Neural cell (in vitro differentiated cells): ENCODE data around the gene PAK3. TPM values are rescaled to one million over a fixed set of nuclear protein-coding genes. Genes with fewer than 3 reads are reported as not detected.

Source experiments
- H2AFZ ChIP-seq: fragments of 200-600, 300-800 bp; sonication (generic), shearing (Covaris generic); 2 replicates; pipeline ENCODE4 v1.6.0; 2014; ENCODE audit warnings: low read depth, mild to moderate bottlenecking, antibody characterized with exemption, low read length, moderate library complexity
- H3F3A ChIP-seq: fragments of 200-600 bp; shearing (Covaris generic); 2 replicates; pipeline ENCODE4 v1.6.1; 2016; ENCODE audit warnings: mild to moderate bottlenecking, moderate library complexity, mixed read lengths, antibody characterized with exemption, low read length; ENCODE audit not compliant: insufficient read depth, poor library complexity, severe bottlenecking
- H3K27ac ChIP-seq: fragments of 200-600, 300-800 bp; sonication (generic), shearing (Covaris generic); 2 replicates; pipeline ENCODE4 v1.5.1; 2014; ENCODE audit warnings: mild to moderate bottlenecking, low read length, moderate library complexity
- H3K27me3 ChIP-seq: fragments of 300-800, 200-600 bp; sonication (generic), shearing (Covaris generic); 2 replicates; pipeline ENCODE4 v1.6.0; 2014; ENCODE audit warnings: mild to moderate bottlenecking, low read depth, low read length, moderate library complexity; ENCODE audit not compliant: insufficient read depth
- H3K36me3 ChIP-seq: fragments of 300-800, 200-600 bp; sonication (generic), shearing (Covaris generic); 2 replicates; pipeline ENCODE4 v1.5.1; 2014; ENCODE audit warnings: mild to moderate bottlenecking, antibody characterized with exemption, low read length, moderate library complexity; ENCODE audit not compliant: insufficient read depth
- H3K4me2 ChIP-seq: fragments of 300-800, 200-600 bp; sonication (generic), shearing (Covaris generic); 2 replicates; pipeline ENCODE4 v1.6.0; 2014; ENCODE audit warnings: mild to moderate bottlenecking, low read length
- H3K4me3 ChIP-seq: fragments of 300-800, 200-600 bp; sonication (generic), shearing (Covaris generic); 2 replicates; pipeline ENCODE4 v1.5.1; 2014; ENCODE audit warnings: mild to moderate bottlenecking, low read length, moderate library complexity
- H3K79me2 ChIP-seq: fragments of 200-600 bp; shearing (Covaris generic); replicated peaks from 2 replicates; pipeline ENCODE4 v1.6.0; 2014; ENCODE audit warnings: mild to moderate bottlenecking, low read length, moderate library complexity; ENCODE audit not compliant: insufficient read depth
- H3K9ac ChIP-seq: fragments of 300-800, 200-600 bp; sonication (generic), shearing (Covaris generic); 2 replicates; pipeline ENCODE4 v1.6.1; 2016; ENCODE audit warnings: mild to moderate bottlenecking, low read length, mixed read lengths
- H3K9me2 ChIP-seq: fragments of 200-600 bp; shearing (Covaris generic); 2 replicates; pipeline ENCODE4 v1.6.1; 2016; ENCODE audit warnings: mild to moderate bottlenecking, low read length, mixed read lengths; ENCODE audit not compliant: insufficient read depth
- H3K9me3 ChIP-seq: fragments of 200-600, 300-800 bp; sonication (generic), shearing (Covaris generic); 2 replicates; pipeline ENCODE4 v1.6.1; 2016; ENCODE audit warnings: mild to moderate bottlenecking, mixed run types, low read length, moderate library complexity, mixed read lengths
- H4K20me1 ChIP-seq: fragments of 200-600 bp; shearing (Covaris generic); 2 replicates; pipeline ENCODE4 v1.6.1; 2016; ENCODE audit warnings: mild to moderate bottlenecking, mixed run types; ENCODE audit not compliant: insufficient read depth
- EP300 ChIP-seq: fragments of 450-650 bp; conservative IDR thresholded peaks from 2 replicates; pipeline ENCODE4 v1.6.1; 2014; ENCODE audit warnings: antibody characterized with exemption, mild to moderate bottlenecking, moderate library complexity; ENCODE audit not compliant: poor library complexity, severe bottlenecking
- EZH2 ChIP-seq: fragments of 200-600, 300-800 bp; shearing (Covaris generic), sonication (generic); IDR thresholded peaks from 2 replicates; pipeline ENCODE4 v1.6.1; 2014; ENCODE audit warnings: antibody characterized with exemption, low read length, borderline replicate concordance, mild to moderate bottlenecking; ENCODE audit not compliant: insufficient read depth, poor library complexity, severe bottlenecking
- MXI1 ChIP-seq: fragments of 450-650 bp; conservative IDR thresholded peaks from 2 replicates; pipeline ENCODE4 v1.6.1; 2014; ENCODE audit warnings: antibody characterized with exemption, mild to moderate bottlenecking; ENCODE audit not compliant: poor library complexity, severe bottlenecking
- POLR2AphosphoS5 ChIP-seq: IDR thresholded peaks from 2 replicates; pipeline ENCODE4 v1.6.1; 2012
- RAD21 ChIP-seq: fragments of 450-650 bp; conservative IDR thresholded peaks from 2 replicates; pipeline ENCODE4 v1.6.1; 2014; ENCODE audit warnings: antibody characterized with exemption, mild to moderate bottlenecking, moderate library complexity
- SMC3 ChIP-seq: fragments of 450-650 bp; conservative IDR thresholded peaks from 2 replicates; pipeline ENCODE4 v1.6.1; 2014; ENCODE audit warnings: antibody characterized with exemption, mild to moderate bottlenecking, moderate library complexity; ENCODE audit not compliant: poor library complexity
- TAF1 ChIP-seq: IDR thresholded peaks from 2 replicates; pipeline ENCODE4 v1.6.1; 2012; ENCODE audit warnings: low read depth
- polyA plus RNA-seq: library from polyadenylated mRNA; depleted of rRNA; stranded (reverse); fragments of >200 nt; gene quantifications from 2 replicates; pipeline ENCODE4 v1.2.3, GENCODE V29; 2014
- TF ChIP-seq, protein P1 (sequence below): IDR thresholded peaks from 2 replicates; pipeline ENCODE4 v1.6.1; 2012; ENCODE audit warnings: borderline replicate concordance
- TF ChIP-seq, protein P2 (sequence below): fragments of 450-650 bp; IDR thresholded peaks from 2 replicates; pipeline ENCODE4 v1.5.1; 2014; ENCODE audit warnings: antibody characterized with exemption, mild to moderate bottlenecking, moderate library complexity; ENCODE audit not compliant: poor library complexity, severe bottlenecking

Gene PAK3
- polyA plus RNA-seq, 1 donor from 2014 or later = 92.4 TPM

DNA sequence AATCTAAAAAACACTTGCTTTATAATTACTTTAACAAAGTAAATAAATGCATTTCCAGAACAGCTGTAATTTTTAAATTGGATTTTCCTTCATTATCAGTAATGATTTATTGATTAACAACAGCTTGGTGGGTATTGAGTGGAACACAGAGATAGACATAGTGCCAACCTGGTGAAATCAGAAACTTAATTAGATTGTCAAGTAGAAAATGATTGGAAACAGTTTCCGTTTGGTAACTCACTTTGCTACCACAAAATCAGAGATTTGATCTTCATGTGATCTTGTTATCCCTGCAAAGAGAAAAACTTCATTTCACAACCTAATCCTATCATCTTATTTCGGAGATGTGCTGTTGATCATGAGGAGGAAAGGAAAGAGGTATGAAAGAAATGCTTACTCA, 103.5 kb downstream of the PAK3 start:
- H3K4me2 ChIP-seq = no peak overlapping the region
- H4K20me1 ChIP-seq = no peaks in the 10 kb centered on the region
- no peaks in the 10 kb centered on the region for H3K9me3 ChIP-seq
- H2AFZ ChIP-seq = no peak overlapping the region
- no peaks in the 10 kb centered on the region for H3K27me3 ChIP-seq
- H3K9me2 ChIP-seq = no peaks in the 10 kb centered on the region
- TF ChIP-seq TAF1 = no peak
- no peak for TF ChIP-seq MXI1
- TF ChIP-seq EP300 = no peak
- H3K9ac ChIP-seq = no peak overlapping the region
- no peak overlapping the region for H3K4me3 ChIP-seq
- H3F3A ChIP-seq = no peaks in the 10 kb centered on the region
- H3K79me2 ChIP-seq = no peaks in the 10 kb centered on the region
- H3K36me3 ChIP-seq = no peaks in the 10 kb centered on the region
- no peak overlapping the region for H3K27ac ChIP-seq

DNA sequence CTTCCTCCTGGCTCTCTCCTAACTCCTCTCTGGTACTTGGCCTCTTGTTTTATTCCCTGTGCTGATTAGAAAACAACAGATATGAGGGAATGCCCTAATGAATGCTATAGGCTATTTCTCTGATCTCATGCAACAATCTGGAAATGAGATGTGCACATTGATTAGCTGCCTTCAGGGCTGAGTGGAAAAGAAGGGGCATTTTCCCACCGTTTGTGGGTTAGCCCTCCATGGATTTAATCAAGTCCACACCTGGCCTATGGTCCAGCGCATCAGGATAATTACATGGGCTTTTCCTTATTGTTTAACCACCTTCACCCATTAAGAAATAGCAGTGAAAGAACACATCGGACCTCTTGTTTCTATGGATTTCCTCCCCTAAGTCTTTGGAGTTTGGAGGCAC, 104.3 kb downstream of the PAK3 start:
- no peak overlapping the region for H2AFZ ChIP-seq
- no peaks in the 10 kb centered on the region for H3K9me2 ChIP-seq
- H3K9ac ChIP-seq = no peak overlapping the region
- H3K27me3 ChIP-seq = no peaks in the 10 kb centered on the region
- no peaks in the 10 kb centered on the region for H3F3A ChIP-seq
- no peaks in the 10 kb centered on the region for H3K9me3 ChIP-seq
- H3K4me2 ChIP-seq = no peak overlapping the region
- H3K27ac ChIP-seq = no peak overlapping the region
- TF ChIP-seq, protein P1, sequence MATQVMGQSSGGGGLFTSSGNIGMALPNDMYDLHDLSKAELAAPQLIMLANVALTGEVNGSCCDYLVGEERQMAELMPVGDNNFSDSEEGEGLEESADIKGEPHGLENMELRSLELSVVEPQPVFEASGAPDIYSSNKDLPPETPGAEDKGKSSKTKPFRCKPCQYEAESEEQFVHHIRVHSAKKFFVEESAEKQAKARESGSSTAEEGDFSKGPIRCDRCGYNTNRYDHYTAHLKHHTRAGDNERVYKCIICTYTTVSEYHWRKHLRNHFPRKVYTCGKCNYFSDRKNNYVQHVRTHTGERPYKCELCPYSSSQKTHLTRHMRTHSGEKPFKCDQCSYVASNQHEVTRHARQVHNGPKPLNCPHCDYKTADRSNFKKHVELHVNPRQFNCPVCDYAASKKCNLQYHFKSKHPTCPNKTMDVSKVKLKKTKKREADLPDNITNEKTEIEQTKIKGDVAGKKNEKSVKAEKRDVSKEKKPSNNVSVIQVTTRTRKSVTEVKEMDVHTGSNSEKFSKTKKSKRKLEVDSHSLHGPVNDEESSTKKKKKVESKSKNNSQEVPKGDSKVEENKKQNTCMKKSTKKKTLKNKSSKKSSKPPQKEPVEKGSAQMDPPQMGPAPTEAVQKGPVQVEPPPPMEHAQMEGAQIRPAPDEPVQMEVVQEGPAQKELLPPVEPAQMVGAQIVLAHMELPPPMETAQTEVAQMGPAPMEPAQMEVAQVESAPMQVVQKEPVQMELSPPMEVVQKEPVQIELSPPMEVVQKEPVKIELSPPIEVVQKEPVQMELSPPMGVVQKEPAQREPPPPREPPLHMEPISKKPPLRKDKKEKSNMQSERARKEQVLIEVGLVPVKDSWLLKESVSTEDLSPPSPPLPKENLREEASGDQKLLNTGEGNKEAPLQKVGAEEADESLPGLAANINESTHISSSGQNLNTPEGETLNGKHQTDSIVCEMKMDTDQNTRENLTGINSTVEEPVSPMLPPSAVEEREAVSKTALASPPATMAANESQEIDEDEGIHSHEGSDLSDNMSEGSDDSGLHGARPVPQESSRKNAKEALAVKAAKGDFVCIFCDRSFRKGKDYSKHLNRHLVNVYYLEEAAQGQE = no peak
- TF ChIP-seq EZH2 (no peak), TAF1 (no peak), MXI1 (no peak), POLR2AphosphoS5 (no peak), RAD21 (no peak), EP300 (no peak), SMC3 (no peak)
- TF ChIP-seq, protein P2, sequence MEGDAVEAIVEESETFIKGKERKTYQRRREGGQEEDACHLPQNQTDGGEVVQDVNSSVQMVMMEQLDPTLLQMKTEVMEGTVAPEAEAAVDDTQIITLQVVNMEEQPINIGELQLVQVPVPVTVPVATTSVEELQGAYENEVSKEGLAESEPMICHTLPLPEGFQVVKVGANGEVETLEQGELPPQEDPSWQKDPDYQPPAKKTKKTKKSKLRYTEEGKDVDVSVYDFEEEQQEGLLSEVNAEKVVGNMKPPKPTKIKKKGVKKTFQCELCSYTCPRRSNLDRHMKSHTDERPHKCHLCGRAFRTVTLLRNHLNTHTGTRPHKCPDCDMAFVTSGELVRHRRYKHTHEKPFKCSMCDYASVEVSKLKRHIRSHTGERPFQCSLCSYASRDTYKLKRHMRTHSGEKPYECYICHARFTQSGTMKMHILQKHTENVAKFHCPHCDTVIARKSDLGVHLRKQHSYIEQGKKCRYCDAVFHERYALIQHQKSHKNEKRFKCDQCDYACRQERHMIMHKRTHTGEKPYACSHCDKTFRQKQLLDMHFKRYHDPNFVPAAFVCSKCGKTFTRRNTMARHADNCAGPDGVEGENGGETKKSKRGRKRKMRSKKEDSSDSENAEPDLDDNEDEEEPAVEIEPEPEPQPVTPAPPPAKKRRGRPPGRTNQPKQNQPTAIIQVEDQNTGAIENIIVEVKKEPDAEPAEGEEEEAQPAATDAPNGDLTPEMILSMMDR = no peak
- no peaks in the 10 kb centered on the region for H3K36me3 ChIP-seq
- H4K20me1 ChIP-seq = no peaks in the 10 kb centered on the region
- no peak overlapping the region for H3K4me3 ChIP-seq
- H3K79me2 ChIP-seq = no peaks in the 10 kb centered on the region

DNA sequence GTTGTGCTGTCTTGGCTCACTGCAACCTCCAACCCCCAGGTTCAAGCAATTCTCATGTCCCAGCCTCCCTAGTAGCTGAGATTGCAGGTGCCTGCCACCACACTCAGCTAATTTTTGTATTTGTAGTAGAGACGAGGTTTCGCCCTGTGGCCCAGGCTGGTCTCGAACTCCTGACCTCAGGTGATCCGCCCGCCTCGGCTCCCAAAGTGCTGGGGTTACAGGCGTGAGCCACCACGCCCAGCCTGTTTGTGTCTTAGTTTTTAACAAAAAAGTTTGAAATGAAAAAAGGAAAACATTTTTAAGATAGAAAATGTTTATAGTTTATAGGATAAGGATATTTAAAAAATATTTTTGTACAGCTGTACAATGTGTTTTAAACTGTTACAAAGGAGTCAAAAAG, 111.9 kb downstream of the PAK3 start:
- H3K4me3 ChIP-seq = no peak overlapping the region
- H3K36me3 ChIP-seq = no peaks in the 10 kb centered on the region
- no peaks in the 10 kb centered on the region for H3K9me2 ChIP-seq
- no peak for TF ChIP-seq POLR2AphosphoS5
- TF ChIP-seq, protein P1 = no peak
- no peak for TF ChIP-seq TAF1
- TF ChIP-seq RAD21 = no peak
- no peak for TF ChIP-seq EZH2
- TF ChIP-seq, protein P2 = no peak
- TF ChIP-seq SMC3 = no peak
- no peak for TF ChIP-seq EP300
- TF ChIP-seq MXI1 = no peak
- no peak overlapping the region for H3K9ac ChIP-seq
- no peaks in the 10 kb centered on the region for H3F3A ChIP-seq
- no peaks in the 10 kb centered on the region for H3K27me3 ChIP-seq
- H3K4me2 ChIP-seq = no peak overlapping the region
- no peaks in the 10 kb centered on the region for H3K79me2 ChIP-seq
- no peak overlapping the region for H3K27ac ChIP-seq
- no peaks in the 10 kb centered on the region for H4K20me1 ChIP-seq
- no peaks in the 10 kb centered on the region for H3K9me3 ChIP-seq
- no peak overlapping the region for H2AFZ ChIP-seq
